Stimulated activated naive CD4-positive, alpha-beta T cell treated with Interleukin-2 at 50 U/mL for 16 hours (primary cell): ENCODE results near the gene ATRIP.
"Not testable (repeated sequence)": the region's sequence is repeated elsewhere in the genome, so short reads cannot be mapped to it uniquely, and the experiment has no call there.

Source experiments
- DNase-seq: peaks from one replicate; lab custom pipeline; 2025; lab: John Stamatoyannopoulos, UW

Gene ATRIP

DNA sequence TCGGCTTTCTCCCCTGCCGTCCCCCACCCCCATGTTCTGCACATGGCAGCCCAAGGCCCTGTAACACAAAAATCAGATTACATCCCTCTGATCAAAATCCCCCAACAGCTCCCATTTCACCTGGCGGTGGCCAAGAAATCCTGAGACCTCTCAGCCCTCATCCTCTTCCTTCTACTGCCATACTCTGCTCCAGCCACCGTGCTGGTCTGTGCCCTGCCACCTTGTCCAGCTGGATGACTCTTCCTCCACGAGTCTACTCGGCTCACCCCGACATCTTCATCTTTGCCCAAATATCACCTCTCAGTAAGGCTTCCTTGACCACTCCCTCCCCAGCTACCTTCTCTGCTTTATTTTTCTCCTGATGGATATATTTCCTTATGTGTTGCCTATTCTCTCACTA is 9.7 kb upstream of the ATRIP start:
- no peak for DNase-seq

DNA sequence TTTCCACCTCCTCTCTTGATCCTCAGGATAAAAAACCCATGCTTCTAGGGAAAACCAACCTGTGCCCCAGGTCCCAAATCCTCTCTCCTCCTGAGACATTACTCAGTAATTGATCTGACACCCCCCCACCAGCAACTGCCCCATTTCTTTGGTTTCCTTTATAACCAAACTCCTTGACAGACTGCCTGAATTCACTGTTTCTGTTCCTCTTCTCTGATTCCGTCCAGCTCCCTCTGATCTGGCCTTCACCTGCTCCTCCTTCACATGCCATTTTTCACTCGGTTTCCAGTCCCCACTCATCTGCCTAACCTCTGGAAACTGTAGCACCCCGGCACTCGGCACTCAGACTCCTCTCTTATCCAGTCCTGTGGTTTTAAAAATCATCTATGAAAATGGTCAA is 8.7 kb upstream of the ATRIP start:
- no peak for DNase-seq

- peak; percentile 98 for DNase-seq
Observed at GRCh38 chr3:48439820-48440589, 6.5 kb upstream of the ATRIP start, which contains the start of the genes CCDC51 and TMA7. CCDC51 (minus strand) TSS chr3:48440119; CDS start chr3:48435128, 4,991 bp downstream. TMA7 (plus strand) TSS chr3:48440257; CDS start chr3:48440297, 40 bp downstream.

DNA sequence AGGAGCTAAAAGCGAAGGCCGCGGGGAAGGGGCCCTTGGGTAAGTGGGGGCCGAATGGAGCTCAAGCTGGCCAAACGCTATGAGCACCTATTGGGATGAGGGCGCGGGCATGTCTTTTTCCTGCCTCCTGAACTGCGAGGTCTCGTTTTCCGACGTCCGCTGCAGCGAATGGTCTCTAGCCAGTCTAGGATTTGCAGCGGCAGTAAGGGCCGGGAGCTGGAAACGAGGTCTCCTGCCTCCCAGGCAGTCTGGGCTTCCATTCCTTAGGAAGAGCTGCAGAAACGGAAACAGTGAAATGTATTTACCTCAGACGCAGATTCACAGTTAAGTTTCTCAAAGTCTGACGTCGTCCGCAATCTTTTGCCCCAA is 6.0 kb upstream of the ATRIP start:
- DNase-seq, result no peak

GRCh38 chr3:48441940-48442339 is 4.6 kb upstream of the ATRIP start:
- DNase-seq, result no peak

GRCh38 chr3:48445277-48445882 is 1.2 kb upstream of the ATRIP start:
- DNase-seq, result no peak

DNA sequence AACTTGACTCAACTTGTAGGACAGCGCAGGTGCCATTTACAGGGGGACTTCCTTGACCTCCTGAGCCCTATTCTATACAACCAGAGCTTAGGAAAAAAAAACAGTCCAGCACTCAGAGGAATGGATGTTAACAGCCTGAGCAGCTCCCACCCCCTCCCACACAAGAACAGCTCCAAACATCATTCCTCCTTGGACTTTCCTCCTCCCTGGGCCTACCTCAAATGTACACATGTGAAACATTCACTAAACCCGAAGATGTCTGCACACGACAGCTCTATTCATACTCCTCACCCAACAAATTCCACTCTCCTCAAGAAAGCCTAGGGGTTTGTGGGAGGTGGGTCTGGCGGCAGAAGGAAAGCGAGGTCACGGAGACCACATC is 503 bp upstream of the ATRIP start:
- no peak for DNase-seq

DNA sequence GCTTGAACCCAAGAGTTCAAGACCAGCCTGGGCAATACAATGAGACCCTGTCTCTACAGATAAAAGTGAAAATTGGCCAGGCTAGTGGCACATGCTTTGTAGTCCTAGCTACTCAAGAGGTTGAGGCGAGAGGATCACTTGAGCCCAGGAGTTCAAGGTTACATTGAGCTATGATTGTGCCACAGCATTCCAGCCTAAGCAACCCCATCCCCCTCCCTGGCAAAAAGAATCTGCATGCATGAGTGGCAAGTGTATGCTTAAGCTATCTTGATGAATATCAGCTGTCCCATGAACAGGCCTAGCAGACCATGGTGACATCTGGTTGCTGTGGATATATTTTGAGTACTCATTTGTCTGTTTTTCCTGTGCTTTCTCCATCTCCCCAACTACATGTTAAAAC is 4.7 kb downstream of the ATRIP start:
- DNase-seq, result no peak

DNA sequence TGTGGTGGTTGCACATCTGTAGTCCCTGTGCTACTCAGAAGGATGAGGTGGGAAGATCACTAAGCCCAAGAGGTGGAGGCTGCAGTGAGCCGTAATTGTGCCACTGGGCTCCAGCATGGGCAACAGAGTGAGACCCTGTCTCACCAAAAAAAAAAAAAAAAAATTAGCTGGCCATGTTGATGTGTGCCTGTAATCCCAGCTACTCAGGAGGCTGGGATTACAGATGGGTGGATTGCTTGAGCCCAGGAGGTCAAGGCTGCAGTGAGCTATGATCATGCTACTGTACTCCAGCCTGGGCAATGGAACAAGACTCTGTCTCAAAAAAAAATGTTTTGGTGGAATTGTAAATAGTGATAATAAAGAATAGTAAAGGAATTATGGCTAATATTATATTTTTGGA is 9.9 kb downstream of the ATRIP start:
- no peak for DNase-seq

GRCh38 chr3:48459331-48459730 is 12.8 kb downstream of the ATRIP start:
- no peak for DNase-seq

GRCh38 chr3:48459773-48460516 is 13.4 kb downstream of the ATRIP start:
- no peak for DNase-seq

DNA sequence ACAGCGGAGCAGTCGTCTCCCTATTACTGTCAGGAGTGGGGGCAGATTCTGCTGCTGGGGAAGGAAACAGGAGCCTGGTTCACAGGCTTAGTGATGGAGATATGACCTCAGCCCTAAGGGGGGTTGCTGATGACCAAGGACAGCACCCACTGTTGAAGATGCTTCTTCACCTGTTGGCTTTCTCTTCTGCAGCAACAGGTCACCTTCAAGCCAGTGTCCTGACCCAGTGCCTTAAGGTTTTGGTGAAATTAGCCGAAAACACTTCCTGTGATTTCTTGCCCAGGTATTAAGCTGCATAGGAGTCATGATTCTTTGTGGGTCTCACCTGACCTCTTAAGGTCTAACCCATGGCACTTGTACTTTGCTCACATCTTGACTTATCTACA is 14.0 kb downstream of the ATRIP start:
- DNase-seq, result no peak

- not testable (repeated sequence) for DNase-seq
Observed at GRCh38 chr3:48461767-48462166, 15.2 kb downstream of the ATRIP start.

DNA sequence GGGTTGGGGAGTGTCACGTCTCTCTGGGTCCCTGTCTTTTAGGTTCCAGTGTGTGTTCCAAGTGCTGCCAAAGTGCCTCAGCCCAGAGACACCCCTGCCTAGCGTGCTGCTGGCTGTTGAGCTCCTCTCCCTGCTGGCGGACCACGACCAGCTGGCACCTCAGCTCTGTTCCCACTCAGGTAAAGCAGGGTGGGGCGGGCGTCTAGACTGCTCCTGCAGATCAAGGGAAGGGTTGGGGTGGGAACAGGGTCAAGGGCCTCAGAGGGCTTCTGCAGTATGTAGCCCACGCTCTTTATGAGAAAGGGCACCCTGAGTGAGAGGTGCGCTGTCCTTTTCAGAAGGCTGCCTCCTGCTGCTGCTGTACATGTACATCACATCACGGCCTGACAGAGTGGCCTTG is 17.2 kb downstream of the ATRIP start:
- DNase-seq, result no peak

- no peak for DNase-seq
Observed at GRCh38 chr3:48464713-48465221, 18.2 kb downstream of the ATRIP start.

- no peak for DNase-seq
Observed at GRCh38 chr3:48465237-48465530, 18.6 kb downstream of the ATRIP start.

DNA sequence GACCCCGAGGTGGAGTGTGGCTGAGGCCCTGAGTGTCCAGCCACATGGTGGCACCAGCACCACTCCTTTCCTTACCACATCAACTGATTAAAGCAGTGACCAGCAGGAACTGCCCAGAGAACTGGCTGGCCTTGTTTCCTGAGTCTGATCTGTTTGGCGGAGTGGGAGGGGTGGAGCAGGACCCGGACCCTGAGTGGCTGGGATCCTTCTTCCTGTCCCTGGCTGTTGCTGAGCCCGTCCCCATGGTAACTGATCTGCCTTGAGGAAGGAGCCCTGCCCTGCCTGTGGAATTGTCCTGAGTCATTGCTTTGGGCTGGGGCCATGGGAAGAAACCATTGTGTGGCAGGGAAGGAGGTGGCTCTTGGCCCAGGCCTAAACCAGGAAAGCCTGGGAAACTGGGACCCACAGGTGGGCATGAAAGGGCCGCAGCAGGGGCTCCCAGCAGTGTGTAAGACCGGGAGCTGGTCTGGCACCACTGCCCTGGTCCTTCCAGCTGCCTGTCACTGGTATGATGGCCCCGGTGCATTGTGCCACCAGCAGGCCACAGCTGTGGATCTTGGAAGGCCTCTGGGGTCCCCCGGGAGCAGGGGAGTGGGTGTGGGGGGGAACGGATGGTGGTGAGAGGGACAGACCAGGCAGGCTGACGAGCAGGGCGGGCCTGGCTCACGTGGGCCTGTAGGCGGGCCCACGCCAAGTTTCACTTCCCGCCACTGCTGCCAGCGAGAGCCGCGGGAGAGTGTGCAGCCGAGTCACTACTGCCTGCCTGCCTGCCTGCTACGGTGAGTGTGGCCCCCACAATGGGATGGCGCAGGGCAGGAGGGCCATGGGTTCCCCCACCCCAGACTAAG is 19.2 kb downstream of the ATRIP start:
- peak; percentile 76 for DNase-seq

DNA sequence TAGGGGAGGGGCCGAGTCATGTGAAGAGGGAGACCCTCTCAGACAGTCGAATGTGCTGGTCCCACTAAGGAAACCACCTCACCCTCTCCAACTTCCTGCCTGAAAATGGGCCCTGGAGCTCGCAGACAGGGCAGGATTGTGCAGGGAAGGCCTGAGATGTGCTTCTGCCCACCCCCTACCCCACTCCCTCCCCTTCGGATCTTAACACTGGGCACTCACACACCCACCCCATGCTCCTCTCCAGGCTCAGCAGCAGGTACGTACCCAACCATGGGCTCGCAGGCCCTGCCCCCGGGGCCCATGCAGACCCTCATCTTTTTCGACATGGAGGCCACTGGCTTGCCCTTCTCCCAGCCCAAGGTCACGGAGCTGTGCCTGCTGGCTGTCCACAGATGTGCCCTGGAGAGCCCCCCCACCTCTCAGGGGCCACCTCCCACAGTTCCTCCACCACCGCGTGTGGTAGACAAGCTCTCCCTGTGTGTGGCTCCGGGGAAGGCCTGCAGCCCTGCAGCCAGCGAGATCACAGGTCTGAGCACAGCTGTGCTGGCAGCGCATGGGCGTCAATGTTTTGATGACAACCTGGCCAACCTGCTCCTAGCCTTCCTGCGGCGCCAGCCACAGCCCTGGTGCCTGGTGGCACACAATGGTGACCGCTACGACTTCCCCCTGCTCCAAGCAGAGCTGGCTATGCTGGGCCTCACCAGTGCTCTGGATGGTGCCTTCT is 20.0 kb downstream of the ATRIP start:
- peak; percentile 24 for DNase-seq

DNA sequence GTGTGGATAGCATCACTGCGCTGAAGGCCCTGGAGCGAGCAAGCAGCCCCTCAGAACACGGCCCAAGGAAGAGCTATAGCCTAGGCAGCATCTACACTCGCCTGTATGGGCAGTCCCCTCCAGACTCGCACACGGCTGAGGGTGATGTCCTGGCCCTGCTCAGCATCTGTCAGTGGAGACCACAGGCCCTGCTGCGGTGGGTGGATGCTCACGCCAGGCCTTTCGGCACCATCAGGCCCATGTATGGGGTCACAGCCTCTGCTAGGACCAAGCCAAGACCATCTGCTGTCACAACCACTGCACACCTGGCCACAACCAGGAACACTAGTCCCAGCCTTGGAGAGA is 20.5 kb downstream of the ATRIP start:
- DNase-seq, result no peak

DNA sequence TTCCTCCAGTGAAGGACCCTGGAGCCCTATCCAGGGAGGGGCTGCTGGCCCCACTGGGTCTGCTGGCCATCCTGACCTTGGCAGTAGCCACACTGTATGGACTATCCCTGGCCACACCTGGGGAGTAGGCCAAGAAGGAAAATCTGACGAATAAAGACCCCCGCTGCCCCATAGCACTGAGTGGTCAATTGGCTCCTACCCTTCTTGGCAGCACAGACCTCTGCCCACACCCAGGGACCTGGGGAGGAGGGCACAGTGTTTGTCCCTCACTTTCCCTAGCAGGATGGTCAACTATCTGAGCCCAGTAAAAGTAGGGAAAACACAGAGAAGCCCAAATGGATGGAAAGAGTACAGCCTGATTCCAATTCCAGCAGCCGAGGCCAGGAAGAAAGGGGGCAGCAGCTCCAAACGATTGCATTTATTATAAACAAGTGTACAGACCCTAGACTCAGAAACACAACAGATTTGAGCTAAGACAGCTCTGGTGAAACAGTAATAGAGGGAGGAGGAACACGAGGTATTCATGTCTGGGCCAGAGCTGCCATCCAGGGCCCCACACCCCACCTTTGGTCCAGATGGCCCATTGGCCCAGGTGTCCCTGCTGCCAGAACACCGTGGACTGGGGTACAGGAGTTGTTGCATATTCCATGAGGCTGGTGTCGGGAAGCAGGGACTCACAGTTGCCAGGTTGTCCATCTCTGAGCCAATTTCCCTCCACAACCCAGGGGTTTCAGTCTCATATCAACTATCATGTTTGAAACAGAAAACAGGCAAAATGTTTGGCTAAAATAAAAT is 21.1 kb downstream of the ATRIP start:
- DNase-seq, result no peak

- no peak for DNase-seq
Observed at GRCh38 chr3:48468329-48468731, 21.8 kb downstream of the ATRIP start.
